ENCODE results near the gene SIVA1.

DNA sequence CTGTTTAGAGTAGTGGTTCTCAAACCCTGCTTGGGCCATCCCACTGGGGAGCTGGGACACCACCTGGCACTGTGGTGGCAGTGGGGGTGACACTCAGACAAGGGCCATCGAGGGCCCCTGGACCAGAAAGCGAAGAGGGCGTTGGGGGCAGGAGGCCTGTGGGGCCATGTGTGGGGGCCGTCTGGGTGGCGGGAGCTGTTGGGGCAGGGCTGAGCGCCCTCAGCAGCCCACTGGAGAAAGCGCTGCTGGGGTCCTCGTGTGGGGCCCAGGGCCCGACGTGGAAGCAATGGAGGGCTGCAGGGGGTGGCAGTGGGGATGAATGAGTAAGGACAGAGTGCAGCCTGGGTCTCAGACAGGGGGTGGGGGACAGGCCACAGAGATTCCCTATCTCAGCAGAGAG lies 34.8 kb upstream of the SIVA1 start:
- TF ChIP-seq, protein P1, sequence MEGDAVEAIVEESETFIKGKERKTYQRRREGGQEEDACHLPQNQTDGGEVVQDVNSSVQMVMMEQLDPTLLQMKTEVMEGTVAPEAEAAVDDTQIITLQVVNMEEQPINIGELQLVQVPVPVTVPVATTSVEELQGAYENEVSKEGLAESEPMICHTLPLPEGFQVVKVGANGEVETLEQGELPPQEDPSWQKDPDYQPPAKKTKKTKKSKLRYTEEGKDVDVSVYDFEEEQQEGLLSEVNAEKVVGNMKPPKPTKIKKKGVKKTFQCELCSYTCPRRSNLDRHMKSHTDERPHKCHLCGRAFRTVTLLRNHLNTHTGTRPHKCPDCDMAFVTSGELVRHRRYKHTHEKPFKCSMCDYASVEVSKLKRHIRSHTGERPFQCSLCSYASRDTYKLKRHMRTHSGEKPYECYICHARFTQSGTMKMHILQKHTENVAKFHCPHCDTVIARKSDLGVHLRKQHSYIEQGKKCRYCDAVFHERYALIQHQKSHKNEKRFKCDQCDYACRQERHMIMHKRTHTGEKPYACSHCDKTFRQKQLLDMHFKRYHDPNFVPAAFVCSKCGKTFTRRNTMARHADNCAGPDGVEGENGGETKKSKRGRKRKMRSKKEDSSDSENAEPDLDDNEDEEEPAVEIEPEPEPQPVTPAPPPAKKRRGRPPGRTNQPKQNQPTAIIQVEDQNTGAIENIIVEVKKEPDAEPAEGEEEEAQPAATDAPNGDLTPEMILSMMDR (IDR thresholded peaks at IDR 0.05; ENCODE audit: insufficient read depth, low read length, poor library complexity, severe bottlenecking) = no peak
- no peak for TF ChIP-seq EZH2phosphoT487 (conservative IDR thresholded peaks at IDR 0.05; ENCODE audit: low read length)

All from SU-DHL-6 (cell line).